Amniotic epithelial cell (primary cell): ENCODE data around the gene MAD1L1.

ENCODE experiments used
- DNase-seq: peaks from one replicate; pipeline ENCODE4 v3.0.0-alpha.2; 2010; ENCODE audit warnings: low read depth

Gene MAD1L1

GRCh38 chr7:2232766-2233520 is at the start of gene MAD1L1:
Gene MAD1L1 (minus strand): TSS chr7:2232945. CDS start chr7:2230133, 2,812 bp downstream.
- DNase-seq: peak; percentile 83

DNA sequence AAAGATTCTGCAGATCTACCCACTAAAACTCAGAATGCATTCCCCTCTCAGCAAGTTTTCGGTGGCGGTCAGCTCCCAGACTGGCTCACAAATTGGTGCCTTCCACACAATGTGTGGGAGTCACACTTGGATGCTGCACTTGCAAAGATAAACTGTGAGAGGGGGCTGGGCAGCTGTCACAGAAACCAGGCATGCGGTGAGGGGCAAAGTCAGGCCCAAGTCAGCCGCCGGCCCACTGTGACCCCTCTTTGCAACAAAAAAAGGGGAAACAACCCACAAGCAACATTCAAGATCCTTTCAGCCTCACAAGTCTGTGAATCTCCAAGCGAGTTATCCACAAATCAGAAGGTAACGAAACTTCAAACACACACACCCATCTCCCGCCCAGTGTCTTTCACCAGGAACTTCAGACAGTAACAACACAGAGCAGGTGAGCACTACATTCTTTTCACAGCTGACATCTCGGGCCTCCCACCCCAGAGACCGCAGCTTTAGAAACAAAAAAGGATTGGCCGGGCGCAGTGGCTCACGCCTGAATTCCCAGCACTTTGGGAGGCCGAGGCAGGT is 49.5 kb upstream of the MAD1L1 start:
- peak; percentile 45 for DNase-seq

GRCh38 chr7:2281541-2281940 is 48.8 kb upstream of the MAD1L1 start:
- peak; percentile 57 for DNase-seq

DNA sequence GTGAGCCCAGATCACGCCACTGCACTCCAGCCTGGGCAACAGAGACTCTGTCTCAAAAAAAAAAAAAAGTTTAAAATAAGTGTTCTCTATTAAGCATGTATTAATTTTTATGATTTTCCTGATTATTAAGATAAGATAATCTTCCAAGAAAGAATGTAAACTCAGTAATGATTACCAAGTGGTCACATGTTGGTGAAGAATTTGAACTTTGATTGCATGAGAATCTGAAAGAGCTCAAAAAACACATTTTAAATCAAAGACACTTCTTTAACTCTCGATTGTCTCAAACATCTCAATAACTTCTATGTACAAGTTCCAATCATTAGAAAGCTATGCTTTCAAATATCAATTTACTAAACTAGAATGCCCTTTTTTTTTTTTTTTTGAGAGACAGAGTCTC is 47.7 kb upstream of the MAD1L1 start:
- no peak for DNase-seq

GRCh38 chr7:2279896-2280295 is 47.2 kb upstream of the MAD1L1 start:
- peak; percentile 24 for DNase-seq

- no peak for DNase-seq
Measured at GRCh38 chr7:2278026-2278425, 45.3 kb upstream of the MAD1L1 start.

GRCh38 chr7:2276107-2276506 is 43.4 kb upstream of the MAD1L1 start:
- DNase-seq: no peak

- DNase-seq: no peak
Measured at GRCh38 chr7:2275101-2275500, 42.4 kb upstream of the MAD1L1 start.

- DNase-seq: no peak
Measured at GRCh38 chr7:2274666-2275065, 41.9 kb upstream of the MAD1L1 start.

- no peak for DNase-seq
Measured at GRCh38 chr7:2273866-2274265, 41.1 kb upstream of the MAD1L1 start.

DNA sequence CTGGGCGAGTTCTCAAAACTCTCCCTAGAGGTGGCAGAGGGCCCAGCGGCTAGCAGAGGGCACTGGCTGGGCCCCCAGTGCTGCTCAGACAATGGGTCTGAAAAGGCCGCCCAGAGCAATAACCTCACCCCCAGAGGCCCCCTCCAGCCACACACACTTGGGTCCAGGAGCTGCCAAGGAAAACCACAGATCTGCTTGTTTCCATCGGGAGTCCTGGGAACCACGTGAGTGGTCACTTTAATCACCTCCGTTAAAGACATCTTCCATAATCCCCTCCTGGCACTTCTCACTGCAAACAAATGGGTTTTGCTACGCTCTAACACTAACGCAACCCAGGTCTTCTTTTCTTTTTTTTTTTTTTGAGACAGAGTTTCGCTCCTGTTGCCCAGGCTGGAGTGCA is 39.3 kb upstream of the MAD1L1 start:
- DNase-seq: peak; percentile 83

GRCh38 chr7:2271273-2272026 is 38.7 kb upstream of the MAD1L1 start:
- DNase-seq: no peak

GRCh38 chr7:2270495-2270894 is 37.8 kb upstream of the MAD1L1 start:
- DNase-seq: no peak

- peak; percentile 26 for DNase-seq
Measured at GRCh38 chr7:2269991-2270460, 37.3 kb upstream of the MAD1L1 start.

GRCh38 chr7:2269089-2269990 is 36.6 kb upstream of the MAD1L1 start:
- DNase-seq: peak; percentile 39

DNA sequence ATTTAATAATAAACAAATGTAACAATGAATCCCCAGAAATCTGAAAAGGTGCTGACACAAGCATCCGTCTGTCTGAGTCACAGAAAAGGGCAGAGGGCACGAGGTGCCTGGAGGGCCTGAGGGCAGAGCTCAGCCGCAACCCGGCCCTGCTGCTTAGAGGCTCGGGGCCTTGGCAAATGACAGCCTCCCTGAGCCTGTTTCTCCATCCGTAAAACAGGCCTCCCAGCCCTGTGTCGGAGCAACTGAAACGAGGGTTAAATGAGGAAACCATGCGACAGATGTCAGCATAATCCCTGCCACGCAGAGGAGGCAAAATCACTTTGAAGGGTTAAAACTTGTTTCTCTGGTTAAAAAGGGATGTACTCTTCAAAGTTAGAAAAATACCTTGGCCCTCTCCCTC is 34.2 kb upstream of the MAD1L1 start:
- peak; percentile 43 for DNase-seq

GRCh38 chr7:2264158-2264557 is 31.4 kb upstream of the MAD1L1 start:
- no peak for DNase-seq

DNA sequence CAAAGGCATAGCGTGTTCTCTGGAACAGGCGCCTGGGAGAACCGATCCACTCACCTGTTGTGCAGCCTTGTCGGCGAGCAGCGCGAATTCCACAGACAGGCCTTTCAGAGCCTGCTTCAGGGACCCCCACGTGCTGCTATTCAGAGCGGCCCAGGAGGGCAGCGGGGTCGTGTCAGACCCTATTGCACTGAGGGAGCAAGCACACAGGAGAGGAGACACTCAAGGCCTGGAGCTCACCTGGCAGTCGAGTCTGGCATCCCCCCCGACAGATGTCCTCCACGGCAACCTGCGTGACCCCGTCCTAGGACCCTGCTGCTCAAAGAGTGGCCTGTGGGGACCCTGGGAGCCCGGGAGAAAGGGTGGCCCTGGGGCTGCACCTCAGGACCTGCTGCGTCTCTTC is 30.4 kb upstream of the MAD1L1 start:
- DNase-seq: no peak

GRCh38 chr7:2261611-2262010 is 28.9 kb upstream of the MAD1L1 start:
- no peak for DNase-seq

DNA sequence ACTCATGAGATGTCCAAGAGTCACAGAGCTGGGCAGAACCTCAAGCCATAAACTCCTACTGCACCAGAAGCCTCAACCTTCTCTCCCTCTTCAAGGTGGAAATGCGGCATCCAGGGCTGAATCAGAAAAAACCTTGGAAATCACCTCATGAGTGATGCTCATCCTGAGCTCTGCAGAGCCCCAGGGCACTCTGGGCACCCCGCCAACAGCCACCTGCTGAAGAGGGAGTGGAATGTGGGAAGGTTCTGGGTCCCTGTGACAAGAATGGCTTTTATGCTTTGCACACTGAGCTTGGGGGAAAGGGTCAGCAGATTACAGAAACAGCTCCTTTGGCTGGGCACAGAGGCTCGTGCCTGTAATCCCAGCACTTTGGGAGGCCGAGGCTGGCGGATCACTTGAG is 28.1 kb upstream of the MAD1L1 start:
- no peak for DNase-seq

GRCh38 chr7:2259480-2259879 is 26.7 kb upstream of the MAD1L1 start:
- no peak for DNase-seq
